ENCODE results near the gene TRIM44. TPM values are rescaled to one million over a fixed set of nuclear protein-coding genes. Genes with fewer than 3 reads are reported as not detected.

Gene TRIM44
- total and polyA plus RNA-seq, 4 experiments from 2014 or later, result 34.7 to 53.1 (median 48.7) TPM

GRCh38 chr11:35785287-35786167 lies 123.0 kb downstream of the TRIM44 start:
- Mint-ChIP-seq H3K36me3 (peaks cover 8 to 15% of the 10 kb centered on the region in 2 donors), H3K4me3 (peak overlapping the region in 1 of 8 donors; percentile 10), H3K27ac (no peak overlapping the region), H3K9me3 (no peaks in the 10 kb centered on the region), H3K4me1 (peaks cover 34 to 63% (median 46%) of the 10 kb centered on the region in 4 donors), H3K27me3 (no peaks in the 10 kb centered on the region)
- intact Hi-C loops (cut with micrococcal nuclease), result no loop called here
- ChIA-PET CTCF (ENCODE audit: partially characterized antibody) (interaction anchor here (1.1 to 1.3 kb wide), 2 partner anchors 27 to 37 kb away, joined by 3 read pairs; no protein-coding TSS in a partner anchor), POLR2A (ENCODE audit: partially characterized antibody) (no interaction called here)
- Histone ChIP-seq H3K36me3 (ENCODE audit: insufficient read depth, low read length) (no peaks in the 10 kb centered on the region), H3K27me3 (ENCODE audit: insufficient read depth, low read length) (no peaks in the 10 kb centered on the region), H3K9me3 (ENCODE audit: control insufficient read depth in 1 of 2, low read length in 2 of 2) (no peaks in the 10 kb centered on the region), H3K4me3 (ENCODE audit: low read length in 2 of 2) (no peak overlapping the region), H3K4me1 (ENCODE audit: insufficient read depth, low read length) (peaks cover 14% of the 10 kb centered on the region), H3K27ac (ENCODE audit: low read depth, low read length) (no peak overlapping the region)
- no peak for DNase-seq

GRCh38 chr11:35786188-35786587 lies 123.6 kb downstream of the TRIM44 start:
- ChIA-PET CTCF (ENCODE audit: partially characterized antibody) (interaction anchor here (1.1 kb wide), 1 partner anchor 26 kb away, joined by 3 read pairs; no protein-coding TSS in a partner anchor), POLR2A (ENCODE audit: partially characterized antibody) (no interaction called here)
- Mint-ChIP-seq H3K4me1 (peaks cover 30 to 56% (median 43%) of the 10 kb centered on the region in 4 donors), H3K36me3 (peaks cover 8 to 12% of the 10 kb centered on the region in 2 donors), H3K9me3 (no peaks in the 10 kb centered on the region), H3K27ac (peak overlapping the region in 1 of 7 donors; percentile 3), H3K27me3 (no peaks in the 10 kb centered on the region), H3K4me3 (peak overlapping the region in 1 of 8 donors; percentile 21)
- no peak for DNase-seq
- Histone ChIP-seq H3K27ac (ENCODE audit: low read depth, low read length) (no peak overlapping the region), H3K9me3 (ENCODE audit: control insufficient read depth in 1 of 2, low read length in 2 of 2) (no peaks in the 10 kb centered on the region), H3K27me3 (ENCODE audit: insufficient read depth, low read length) (no peaks in the 10 kb centered on the region), H3K4me1 (ENCODE audit: insufficient read depth, low read length) (peaks cover 14% of the 10 kb centered on the region), H3K4me3 (ENCODE audit: low read length in 2 of 2) (no peak overlapping the region), H3K36me3 (ENCODE audit: insufficient read depth, low read length) (no peaks in the 10 kb centered on the region)
- intact Hi-C loops (cut with micrococcal nuclease), result no loop called here

- no peak overlapping the region for H3K27ac ChIP-seq (ENCODE audit: low read depth, low read length)
- DNase-seq, result no peak
- ChIA-PET POLR2A (ENCODE audit: partially characterized antibody) (no interaction called here), CTCF (ENCODE audit: partially characterized antibody) (interaction anchor here (1.2 kb wide), 1 partner anchor 35 kb away, joined by 3 read pairs; no protein-coding TSS in a partner anchor)
- H3K4me3 ChIP-seq (ENCODE audit: low read length in 2 of 2), result no peak overlapping the region
- no peak overlapping the region for H3K4me3 Mint-ChIP-seq
- no peaks in the 10 kb centered on the region for H3K27me3 Mint-ChIP-seq
- peaks cover 10 to 15% of the 10 kb centered on the region in 2 donors for H3K36me3 Mint-ChIP-seq
- H3K9me3 Mint-ChIP-seq, result peaks cover 0 to 2% (median 0%) of the 10 kb centered on the region in 8 donors
- no peaks in the 10 kb centered on the region for H3K9me3 ChIP-seq (ENCODE audit: control insufficient read depth in 1 of 2, low read length in 2 of 2)
- intact Hi-C loops (cut with micrococcal nuclease), result no loop called here
- H3K4me1 Mint-ChIP-seq, result peaks cover 30 to 55% (median 40%) of the 10 kb centered on the region in 4 donors
- no peaks in the 10 kb centered on the region for H3K36me3 ChIP-seq (ENCODE audit: insufficient read depth, low read length)
- no peak overlapping the region for H3K27ac Mint-ChIP-seq
- peaks cover 14% of the 10 kb centered on the region for H3K4me1 ChIP-seq (ENCODE audit: insufficient read depth, low read length)
- H3K27me3 ChIP-seq (ENCODE audit: insufficient read depth, low read length), result no peaks in the 10 kb centered on the region
These were observed 124.5 kb downstream of the TRIM44 start for GRCh38 chr11:35787013-35787504.

- Histone ChIP-seq H3K4me3 (ENCODE audit: low read length in 2 of 2) (no peak overlapping the region), H3K27me3 (ENCODE audit: insufficient read depth, low read length) (no peaks in the 10 kb centered on the region), H3K4me1 (ENCODE audit: insufficient read depth, low read length) (peaks cover 14% of the 10 kb centered on the region), H3K9me3 (ENCODE audit: control insufficient read depth in 1 of 2, low read length in 2 of 2) (no peaks in the 10 kb centered on the region), H3K27ac (ENCODE audit: low read depth, low read length) (no peak overlapping the region), H3K36me3 (ENCODE audit: insufficient read depth, low read length) (no peaks in the 10 kb centered on the region)
- H3K27ac Mint-ChIP-seq, result peak overlapping the region in 1 of 7 donors; percentile 63
- intact Hi-C loops (cut with micrococcal nuclease), result no loop called here
- H3K4me3 Mint-ChIP-seq, result no peak overlapping the region
- H3K4me1 Mint-ChIP-seq, result peaks cover 30 to 49% (median 38%) of the 10 kb centered on the region in 4 donors
- no peaks in the 10 kb centered on the region for H3K27me3 Mint-ChIP-seq
- CTCF ChIA-PET (ENCODE audit: partially characterized antibody), result interaction anchor here (1.2 kb wide), 1 partner anchor 34 kb away, joined by 3 read pairs; no protein-coding TSS in a partner anchor
- no peak for DNase-seq
- H3K36me3 Mint-ChIP-seq, result peaks cover 11 to 15% of the 10 kb centered on the region in 2 donors
- peaks cover 0 to 3% (median 0%) of the 10 kb centered on the region in 8 donors for H3K9me3 Mint-ChIP-seq
- POLR2A ChIA-PET (ENCODE audit: partially characterized antibody), result no interaction called here
These were observed 125.1 kb downstream of the TRIM44 start for GRCh38 chr11:35787626-35788025.

- H3K4me3 ChIP-seq (ENCODE audit: low read length in 2 of 2), result no peak overlapping the region
- no peaks in the 10 kb centered on the region for H3K36me3 ChIP-seq (ENCODE audit: insufficient read depth, low read length)
- no peak for DNase-seq
- POLR2A ChIA-PET (ENCODE audit: partially characterized antibody), result no interaction called here
- H3K36me3 Mint-ChIP-seq, result peaks cover 13 to 25% of the 10 kb centered on the region in 2 donors
- no peaks in the 10 kb centered on the region for H3K9me3 ChIP-seq (ENCODE audit: control insufficient read depth in 1 of 2, low read length in 2 of 2)
- CTCF ChIA-PET (ENCODE audit: partially characterized antibody), result interaction anchor here (0.9 to 3.8 kb wide), 2 partner anchors 10 to 31 kb away, joined by 3 to 16 read pairs; no protein-coding TSS in a partner anchor
- no peaks in the 10 kb centered on the region for H3K27me3 Mint-ChIP-seq
- H3K4me3 Mint-ChIP-seq, result no peak overlapping the region
- intact Hi-C loops (cut with micrococcal nuclease), result no loop called here
- peaks cover 0 to 3% (median 0%) of the 10 kb centered on the region in 8 donors for H3K9me3 Mint-ChIP-seq
- no peaks in the 10 kb centered on the region for H3K27me3 ChIP-seq (ENCODE audit: insufficient read depth, low read length)
- no peak overlapping the region for H3K27ac Mint-ChIP-seq
- no peaks in the 10 kb centered on the region for H3K4me1 ChIP-seq (ENCODE audit: insufficient read depth, low read length)
- peaks cover 11 to 30% (median 25%) of the 10 kb centered on the region in 4 donors for H3K4me1 Mint-ChIP-seq
- H3K27ac ChIP-seq (ENCODE audit: low read depth, low read length), result no peak overlapping the region
These were observed 128.7 kb downstream of the TRIM44 start for GRCh38 chr11:35791088-35791958.

GRCh38 chr11:35792148-35792845 lies 129.7 kb downstream of the TRIM44 start:
- no peak for DNase-seq
- Mint-ChIP-seq H3K4me3 (no peak overlapping the region), H3K36me3 (peaks cover 15 to 24% of the 10 kb centered on the region in 2 donors), H3K27me3 (no peaks in the 10 kb centered on the region), H3K4me1 (peaks cover 11 to 30% (median 21%) of the 10 kb centered on the region in 4 donors), H3K27ac (no peak overlapping the region), H3K9me3 (peaks cover 0 to 3% (median 0%) of the 10 kb centered on the region in 8 donors)
- no peak overlapping the region for H3K27ac ChIP-seq (ENCODE audit: low read depth, low read length)
- no peak overlapping the region for H3K4me3 ChIP-seq (ENCODE audit: low read length in 2 of 2)
- no peaks in the 10 kb centered on the region for H3K9me3 ChIP-seq (ENCODE audit: control insufficient read depth in 1 of 2, low read length in 2 of 2)
- H3K36me3 ChIP-seq (ENCODE audit: insufficient read depth, low read length), result no peaks in the 10 kb centered on the region
- no peaks in the 10 kb centered on the region for H3K27me3 ChIP-seq (ENCODE audit: insufficient read depth, low read length)
- intact Hi-C loops (cut with micrococcal nuclease), result no loop called here
- H3K4me1 ChIP-seq (ENCODE audit: insufficient read depth, low read length), result no peaks in the 10 kb centered on the region
- ChIA-PET CTCF (ENCODE audit: partially characterized antibody) (interaction anchor here (0.6 to 3.8 kb wide), 3 partner anchors 9 to 30 kb away, joined by 3 to 16 read pairs (median 3); no protein-coding TSS in a partner anchor), POLR2A (ENCODE audit: partially characterized antibody) (no interaction called here)
